Measurements from ENCODE around the gene TSPAN11. TPM values are rescaled to one million over a fixed set of nuclear protein-coding genes. Genes with fewer than 3 reads are reported as not detected.

The TSPAN11 gene
- total and polyA plus RNA-seq, 2 donors (not counting 3 experiments of a cell fraction or from before 2014, with no cell fraction given): 2.1 to 3.9 TPM

GRCh38 chr12:30902001-30902400, 24.5 kb upstream of the TSPAN11 start:
- H3K9ac ChIP-seq (replicated peaks; ENCODE audit: extremely low read depth, insufficient read depth, low read length): no peak overlapping the region
- ChIA-PET POLR2A (no interaction called here), CTCF (no interaction called here)
- H3K4me2 ChIP-seq (ENCODE audit: insufficient read depth, low read length): no peak overlapping the region
- no peaks in the 10 kb centered on the region for H3K36me3 ChIP-seq (ENCODE audit: control insufficient read depth in 2 of 2, extremely low read depth in 1 of 2, insufficient read depth in 2 of 2, low read length in 2 of 2)
- H3K27me3 ChIP-seq (ENCODE audit: control insufficient read depth in 2 of 2, insufficient read depth in 2 of 2, low read length in 2 of 2): peaks cover 4 to 9% of the 10 kb centered on the region in 2 experiments
- no peak overlapping the region for H3K27ac ChIP-seq (ENCODE audit: insufficient read depth, low read depth, low read length)
- no peak overlapping the region for H3K4me3 ChIP-seq (replicated peaks in 1 of 3; ENCODE audit: insufficient read depth in 1 of 3, low read depth in 1 of 3, low read length in 3 of 3)
- H3K79me2 ChIP-seq (ENCODE audit: control insufficient read depth, insufficient read depth, low read length): no peaks in the 10 kb centered on the region
- no peak overlapping the region for H2AFZ ChIP-seq (ENCODE audit: low read depth, low read length)
- no peak for FAIRE-seq
- dilution Hi-C loops (cut with MboI; ENCODE audit: extremely low pct_ligation_motif_present, low sequenced_read_pairs) (no loop called here), intact Hi-C loops (cut with micrococcal nuclease) (no loop called here)
- no peaks in the 10 kb centered on the region for H3K9me3 ChIP-seq (replicated peaks; ENCODE audit: control insufficient read depth, insufficient read depth, low read length)
- H3K4me1 ChIP-seq (ENCODE audit: control insufficient read depth, extremely low read depth, insufficient read depth, low read length): no peaks in the 10 kb centered on the region
- TF ChIP-seq POLR2AphosphoS5 (IDR thresholded peaks at IDR 0.05; ENCODE audit: insufficient read depth, low read depth, low read length) (no peak), FOS (IDR thresholded peaks at IDR 0.05; ENCODE audit: borderline replicate concordance, insufficient read depth, low read length) (no peak), EZH2 (IDR thresholded peaks at IDR 0.05; ENCODE audit: borderline replicate concordance, low read depth, low read length, severe bottlenecking) (no peak), GATA2 (IDR thresholded peaks at IDR 0.05; ENCODE audit: insufficient read depth, insufficient read length, low read depth, low read length) (no peak)
- no TSS peak for BruUV-seq (replicated peaks)
- no peaks in the 10 kb centered on the region for H4K20me1 ChIP-seq (replicated peaks; ENCODE audit: control insufficient read depth, extremely low read depth, insufficient read depth, low read length)
- H3K9me1 ChIP-seq (replicated peaks; ENCODE audit: control insufficient read depth, extremely low read depth, insufficient read depth, low read length): no peaks in the 10 kb centered on the region
- no peak for DNase-seq (ENCODE audit: low read depth, low spot score)

GRCh38 chr12:30902596-30902995, 24.0 kb upstream of the TSPAN11 start:
- Histone ChIP-seq H3K9me1 (replicated peaks; ENCODE audit: control insufficient read depth, extremely low read depth, insufficient read depth, low read length) (no peaks in the 10 kb centered on the region), H3K4me1 (ENCODE audit: control insufficient read depth, extremely low read depth, insufficient read depth, low read length) (no peaks in the 10 kb centered on the region), H3K4me2 (ENCODE audit: insufficient read depth, low read length) (no peak overlapping the region), H2AFZ (ENCODE audit: low read depth, low read length) (no peak overlapping the region), H3K27ac (ENCODE audit: insufficient read depth, low read depth, low read length) (no peak overlapping the region), H3K79me2 (ENCODE audit: control insufficient read depth, insufficient read depth, low read length) (no peaks in the 10 kb centered on the region), H3K27me3 (ENCODE audit: control insufficient read depth in 2 of 2, insufficient read depth in 2 of 2, low read length in 2 of 2) (peaks cover 6 to 9% of the 10 kb centered on the region in 2 experiments), H3K36me3 (ENCODE audit: control insufficient read depth in 2 of 2, extremely low read depth in 1 of 2, insufficient read depth in 2 of 2, low read length in 2 of 2) (no peaks in the 10 kb centered on the region), H3K9ac (replicated peaks; ENCODE audit: extremely low read depth, insufficient read depth, low read length) (no peak overlapping the region), H4K20me1 (replicated peaks; ENCODE audit: control insufficient read depth, extremely low read depth, insufficient read depth, low read length) (no peaks in the 10 kb centered on the region), H3K4me3 (replicated peaks in 1 of 3; ENCODE audit: insufficient read depth in 1 of 3, low read depth in 1 of 3, low read length in 3 of 3) (no peak overlapping the region), H3K9me3 (replicated peaks; ENCODE audit: control insufficient read depth, insufficient read depth, low read length) (no peaks in the 10 kb centered on the region)
- intact Hi-C loops (cut with micrococcal nuclease): no loop called here
- dilution Hi-C loops (cut with MboI; ENCODE audit: extremely low pct_ligation_motif_present, low sequenced_read_pairs): no loop called here
- FAIRE-seq (no peak), DNase-seq (ENCODE audit: low read depth, low spot score) (no peak)
- TF ChIP-seq MAX (IDR thresholded peaks at IDR 0.05; ENCODE audit: insufficient read depth, insufficient read length) (no peak), POLR2A (IDR thresholded peaks at IDR 0.05; ENCODE audit: low read depth, low read length) (no peak), MYC (IDR thresholded peaks at IDR 0.05; ENCODE audit: low read depth, low read length) (no peak), CTCF (IDR thresholded peaks at IDR 0.05; ENCODE audit: extremely low read depth in 1 of 2, insufficient read depth in 1 of 2, low read depth in 1 of 2, low read length in 2 of 2) (no peak), JUN (IDR thresholded peaks at IDR 0.05; ENCODE audit: borderline replicate concordance, insufficient read depth, insufficient read length, low read depth) (no peak), FOS (IDR thresholded peaks at IDR 0.05; ENCODE audit: borderline replicate concordance, insufficient read depth, low read length) (no peak), POLR2AphosphoS5 (IDR thresholded peaks at IDR 0.05; ENCODE audit: insufficient read depth, low read depth, low read length) (no peak), GATA2 (IDR thresholded peaks at IDR 0.05; ENCODE audit: insufficient read depth, insufficient read length, low read depth, low read length) (no peak), EZH2 (IDR thresholded peaks at IDR 0.05; ENCODE audit: borderline replicate concordance, low read depth, low read length, severe bottlenecking) (no peak)
- CTCF ChIA-PET: no interaction called here
- no TSS peak for BruUV-seq (replicated peaks)
- POLR2A ChIA-PET: no interaction called here
